Measurements from ENCODE around the gene DNAJA4.

GRCh38 chr15:78306176-78306774 lies 41.9 kb downstream of the DNAJA4 start:
- TF ChIP-seq POLR2A (IDR thresholded peaks at IDR 0.05; ENCODE audit: low read depth, low read length) (no peak), POLR2AphosphoS5 (IDR thresholded peaks at IDR 0.05; ENCODE audit: low read depth, low read length) (no peak), TAF1 (IDR thresholded peaks at IDR 0.05; ENCODE audit: low read depth, low read length) (no peak), SPI1 (IDR thresholded peaks at IDR 0.05; ENCODE audit: low read depth, low read length) (no peak), POU2F2 (IDR thresholded peaks at IDR 0.05; ENCODE audit: low read depth, low read length) (no peak)
